ENCODE results near the gene PGLYRP4. TPM values are rescaled to one million over a fixed set of nuclear protein-coding genes. Genes with fewer than 3 reads are reported as not detected.

The PGLYRP4 gene
- total RNA-seq, 1 donor from 2014 or later = not detected

DNA sequence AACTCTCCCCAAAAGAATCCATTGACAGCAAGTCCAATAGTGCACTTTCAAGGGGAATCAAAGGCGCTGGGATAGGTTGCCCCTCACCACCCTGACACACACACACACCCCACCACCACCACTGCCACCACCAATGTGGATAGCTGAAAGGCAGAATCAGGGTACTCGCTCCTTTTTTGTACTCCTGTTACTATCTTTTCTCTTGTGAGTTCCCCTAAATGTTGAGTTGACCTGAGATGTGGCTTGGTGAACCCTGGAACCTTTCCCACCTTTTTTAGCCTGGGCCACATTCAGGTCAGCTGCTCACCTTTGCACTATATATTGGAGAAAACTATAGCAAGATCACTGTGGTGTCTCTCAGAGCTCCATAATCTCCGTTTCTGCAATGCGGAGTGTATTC, 38.4 kb upstream of the PGLYRP4 start:
- ATAC-seq (ENCODE audit: low read depth) (no peak), DNase-seq (no peak)
- H3K4me3 Mint-ChIP-seq = no peak overlapping the region
- TF ChIP-seq, protein P1, sequence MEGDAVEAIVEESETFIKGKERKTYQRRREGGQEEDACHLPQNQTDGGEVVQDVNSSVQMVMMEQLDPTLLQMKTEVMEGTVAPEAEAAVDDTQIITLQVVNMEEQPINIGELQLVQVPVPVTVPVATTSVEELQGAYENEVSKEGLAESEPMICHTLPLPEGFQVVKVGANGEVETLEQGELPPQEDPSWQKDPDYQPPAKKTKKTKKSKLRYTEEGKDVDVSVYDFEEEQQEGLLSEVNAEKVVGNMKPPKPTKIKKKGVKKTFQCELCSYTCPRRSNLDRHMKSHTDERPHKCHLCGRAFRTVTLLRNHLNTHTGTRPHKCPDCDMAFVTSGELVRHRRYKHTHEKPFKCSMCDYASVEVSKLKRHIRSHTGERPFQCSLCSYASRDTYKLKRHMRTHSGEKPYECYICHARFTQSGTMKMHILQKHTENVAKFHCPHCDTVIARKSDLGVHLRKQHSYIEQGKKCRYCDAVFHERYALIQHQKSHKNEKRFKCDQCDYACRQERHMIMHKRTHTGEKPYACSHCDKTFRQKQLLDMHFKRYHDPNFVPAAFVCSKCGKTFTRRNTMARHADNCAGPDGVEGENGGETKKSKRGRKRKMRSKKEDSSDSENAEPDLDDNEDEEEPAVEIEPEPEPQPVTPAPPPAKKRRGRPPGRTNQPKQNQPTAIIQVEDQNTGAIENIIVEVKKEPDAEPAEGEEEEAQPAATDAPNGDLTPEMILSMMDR (IDR thresholded peaks at IDR 0.05) = no peak
- peaks cover 8% of the 10 kb centered on the region for H3K9me3 Mint-ChIP-seq
- no peaks in the 10 kb centered on the region for H3K4me1 Mint-ChIP-seq
- no peak overlapping the region for H3K27ac Mint-ChIP-seq
- ChIA-PET CTCF (no interaction called here), POLR2A (no interaction called here)
- intact Hi-C loops (cut with micrococcal nuclease) = no loop called here
- no peaks in the 10 kb centered on the region for H3K36me3 Mint-ChIP-seq (ENCODE audit: low read depth)
- peaks cover 23% of the 10 kb centered on the region for H3K27me3 Mint-ChIP-seq

DNA sequence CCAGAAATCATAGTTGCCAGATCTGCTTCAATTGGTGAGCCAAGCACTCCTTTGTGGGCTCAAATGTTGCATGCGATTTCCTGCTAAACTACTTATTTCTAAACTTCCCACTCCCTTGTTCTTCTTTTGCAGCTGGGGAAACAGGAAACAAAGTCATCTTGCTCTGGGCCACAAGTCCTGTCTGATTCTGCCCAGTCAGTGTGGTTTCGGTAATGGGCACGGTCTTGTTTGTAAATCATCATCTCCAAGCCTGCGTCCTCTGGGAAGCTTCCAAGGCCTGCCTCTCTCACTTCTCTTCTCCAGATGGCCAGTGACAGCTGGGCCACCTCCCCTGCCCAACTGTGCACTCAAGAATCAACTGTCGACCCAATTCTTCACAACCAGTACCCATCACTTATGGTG, 37.9 kb upstream of the PGLYRP4 start:
- Mint-ChIP-seq H3K27me3 (peaks cover 27% of the 10 kb centered on the region), H3K4me3 (no peak overlapping the region), H3K27ac (no peak overlapping the region), H3K9me3 (peaks cover 12% of the 10 kb centered on the region), H3K36me3 (ENCODE audit: low read depth) (no peaks in the 10 kb centered on the region), H3K4me1 (no peaks in the 10 kb centered on the region)
- TF ChIP-seq, protein P1 (IDR thresholded peaks at IDR 0.05) = no peak
- ChIA-PET CTCF (no interaction called here), POLR2A (no interaction called here)
- ATAC-seq (ENCODE audit: low read depth) (no peak), DNase-seq (no peak)
- intact Hi-C loops (cut with micrococcal nuclease) = no loop called here

DNA sequence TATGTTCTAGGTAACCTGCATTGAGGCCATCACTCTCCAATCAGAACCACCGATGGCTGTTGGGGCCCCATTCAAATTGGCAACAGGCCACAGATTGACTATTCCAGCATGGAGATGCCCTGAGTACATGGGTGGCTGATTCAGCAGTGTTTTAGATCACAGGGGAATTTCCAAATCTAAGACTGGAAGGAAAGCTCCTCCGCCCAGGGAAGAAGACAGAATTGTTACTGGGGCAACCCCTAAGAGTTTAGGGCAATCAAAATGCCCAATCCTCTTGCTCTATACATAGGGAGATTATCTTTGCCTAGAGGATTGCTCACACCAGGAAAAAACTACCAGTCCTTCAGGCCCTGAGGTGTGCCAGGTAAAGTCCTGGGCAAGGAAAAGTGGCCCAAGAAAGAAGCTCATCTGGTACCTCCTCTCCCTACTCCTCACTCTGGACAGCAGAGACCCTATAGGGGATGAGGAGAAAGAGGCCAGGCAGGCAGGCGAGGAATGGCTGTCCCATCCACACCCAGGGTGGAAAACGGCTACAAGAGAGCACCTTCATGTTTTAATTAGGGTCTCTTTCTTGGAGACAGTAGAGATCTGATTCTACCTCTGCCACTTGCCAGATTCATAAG, 36.4 kb upstream of the PGLYRP4 start:
- Mint-ChIP-seq H3K9me3 (peaks cover 18% of the 10 kb centered on the region), H3K36me3 (ENCODE audit: low read depth) (no peaks in the 10 kb centered on the region), H3K27ac (no peak overlapping the region), H3K4me1 (no peaks in the 10 kb centered on the region), H3K27me3 (peaks cover 31% of the 10 kb centered on the region), H3K4me3 (no peak overlapping the region)
- TF ChIP-seq, protein P1 (IDR thresholded peaks at IDR 0.05) = no peak
- CTCF ChIA-PET = no interaction called here
- DNase-seq = no peak
- intact Hi-C loops (cut with micrococcal nuclease) = no loop called here
- no peak for ATAC-seq (ENCODE audit: low read depth)
- POLR2A ChIA-PET = no interaction called here

DNA sequence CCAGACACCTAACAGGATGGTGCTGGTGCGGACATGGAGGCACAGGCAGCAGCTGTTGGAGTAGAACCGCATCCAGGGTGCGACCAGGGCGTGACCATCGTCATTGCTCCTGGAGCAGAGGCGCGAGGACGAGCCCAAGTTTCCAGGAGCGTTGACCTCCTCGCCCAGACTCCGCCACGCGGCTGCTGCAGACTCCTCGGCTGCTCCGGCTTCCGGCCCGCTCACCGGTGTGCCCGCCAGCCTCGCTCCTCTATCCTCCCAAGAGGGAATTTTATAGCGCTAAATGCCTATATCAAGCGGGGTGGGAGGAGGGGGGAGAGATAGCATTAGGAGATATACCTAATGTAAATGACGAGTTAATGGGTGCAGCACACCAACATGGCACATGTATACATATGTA, 32.1 kb upstream of the PGLYRP4 start:
- TF ChIP-seq, protein P1 (IDR thresholded peaks at IDR 0.05) = no peak
- no peak overlapping the region for H3K4me3 Mint-ChIP-seq
- peaks cover 51% of the 10 kb centered on the region for H3K27me3 Mint-ChIP-seq
- H3K36me3 Mint-ChIP-seq (ENCODE audit: low read depth) = no peaks in the 10 kb centered on the region
- DNase-seq = no peak
- intact Hi-C loops (cut with micrococcal nuclease) = no loop called here
- ChIA-PET POLR2A (no interaction called here), CTCF (no interaction called here)
- peaks cover 18% of the 10 kb centered on the region for H3K9me3 Mint-ChIP-seq
- no peak for ATAC-seq (ENCODE audit: low read depth)
- H3K4me1 Mint-ChIP-seq = no peaks in the 10 kb centered on the region
- H3K27ac Mint-ChIP-seq = no peak overlapping the region

DNA sequence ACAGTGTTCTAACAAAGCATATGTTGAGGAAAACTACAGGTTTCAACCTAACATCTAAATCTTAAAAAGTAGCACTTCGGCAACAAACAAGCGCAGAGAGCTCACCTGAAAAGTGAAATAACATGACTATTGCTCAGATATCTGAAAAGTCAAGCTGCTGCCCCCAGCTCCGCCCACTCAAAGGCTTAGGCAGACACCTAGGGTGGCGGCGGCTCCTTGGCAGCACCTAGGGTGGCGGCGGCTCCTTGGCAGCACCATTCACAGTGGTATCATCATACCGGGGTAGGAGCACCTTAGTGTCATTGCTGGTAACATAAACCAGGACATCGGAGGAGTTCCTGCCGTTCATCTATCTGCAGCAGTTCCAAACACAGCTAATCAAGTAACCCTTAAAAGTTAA, 30.9 kb upstream of the PGLYRP4 start:
- POLR2A ChIA-PET = no interaction called here
- H3K27me3 Mint-ChIP-seq = peaks cover 49% of the 10 kb centered on the region
- H3K27ac Mint-ChIP-seq = no peak overlapping the region

More for the DNA sequence above, 30.9 kb upstream of the PGLYRP4 start:
- DNase-seq (no peak), ATAC-seq (ENCODE audit: low read depth) (no peak)
- Mint-ChIP-seq H3K4me3 (no peak overlapping the region), H3K4me1 (no peaks in the 10 kb centered on the region), H3K9me3 (peaks cover 18% of the 10 kb centered on the region), H3K36me3 (ENCODE audit: low read depth) (no peaks in the 10 kb centered on the region)
- intact Hi-C loops (cut with micrococcal nuclease) = no loop called here
- CTCF ChIA-PET = no interaction called here
- TF ChIP-seq, protein P1 (IDR thresholded peaks at IDR 0.05) = no peak

All from activated B cell treated with CpG ODN at 0.5 μM for 24 hours (primary cell).